Spleen (tissue), 11 donors: Measurements from ENCODE around the gene RABGAP1. TPM values are rescaled to one million over a fixed set of nuclear protein-coding genes. Genes with fewer than 3 reads are reported as not detected.

Experiments used
- DNase-seq: peaks from one replicate; pipeline ENCODE4 v3.0.0-alpha.2; 2020
- H3K27ac ChIP-seq, 8 donors: fragments of 200-600 bp; sonication (generic) in 7 of 8; 1 replicate in 4 of 8; 2 replicates in 4 of 8; pipeline versions ENCODE4 v1.5.0 to v1.8.0; 2016 to 2021; ENCODE audit warnings: inconsistent platforms in 4 of 8, mild to moderate bottlenecking in 4 of 8, moderate library complexity in 1 of 8
- H3K27me3 ChIP-seq, 7 donors: fragments of 200-600 bp; sonication (generic) in 6 of 7; replicated peaks in 1 of 7; 1 replicate in 4 of 7; 2 replicates in 3 of 7; pipeline versions ENCODE4 v1.5.0 to v1.8.0; 2016 to 2021; ENCODE audit warnings: inconsistent platforms in 3 of 7, mild to moderate bottlenecking in 1 of 7
- H3K36me3 ChIP-seq, 6 donors: fragments of 200-600 bp; sonication (generic) in 5 of 6; 1 replicate in 4 of 6; 2 replicates in 2 of 6; pipeline versions ENCODE4 v1.5.0 to v1.8.0; 2016 to 2021; ENCODE audit warnings: inconsistent platforms in 2 of 6
- H3K4me1 ChIP-seq, 6 donors: fragments of 200-600 bp; sonication (generic) in 5 of 6; 1 replicate in 3 of 6; 2 replicates in 3 of 6; pipeline versions ENCODE4 v1.5.0 to v1.8.0; 2016 to 2021; ENCODE audit warnings: inconsistent platforms in 3 of 6
- H3K4me3 ChIP-seq, 8 donors: fragments of 200-600 bp; sonication (generic) in 7 of 8; 1 replicate in 4 of 8; 2 replicates in 4 of 8; pipeline versions ENCODE4 v1.5.0 to v1.8.0; 2016 to 2021; ENCODE audit warnings: inconsistent platforms in 4 of 8, mild to moderate bottlenecking in 4 of 8, moderate library complexity in 2 of 8
- H3K9me3 ChIP-seq, 8 donors: fragments of 200-600 bp; sonication (generic) in 7 of 8; 1 replicate in 4 of 8; 2 replicates in 4 of 8; pipeline versions ENCODE4 v1.5.0 to v1.8.0; 2016 to 2021; ENCODE audit warnings: inconsistent platforms in 4 of 8
- CTCF ChIP-seq, 11 experiments: fragments of 200-600 bp in 7 of 11; fragments of 450-650 bp in 4 of 11; sonication (generic) in 4 of 11; IDR thresholded peaks in 8 of 11; conservative IDR thresholded peaks in 3 of 11; 1 replicate in 7 of 11; 2 replicates in 4 of 11; pipeline versions ENCODE4 v1.4.0 to v1.8.0; 2016 to 2021; ENCODE audit warnings: antibody characterized with exemption in 11 of 11, inconsistent platforms in 4 of 11, mild to moderate bottlenecking in 1 of 11
- POLR2A ChIP-seq, 3 donors: fragments of 450-650 bp; IDR thresholded peaks; one replicate each; pipeline ENCODE4 v1.5.1; 2017; ENCODE audit warnings: antibody characterized with exemption in 3 of 3, mild to moderate bottlenecking in 1 of 3
- POLR2AphosphoS5 ChIP-seq, 3 donors: sonication (generic); formaldehyde crosslinking; IDR thresholded peaks; one replicate each; pipeline ENCODE4 v1.5.1; 2017; ENCODE audit warnings: antibody characterized with exemption in 3 of 3
- WGBS, 5 donors: extraction: QIAGEN DNeasy Blood & Tissue Kit in 3 of 5; methylation state at CpG; one replicate each; pipeline versions ENCODE4 v1.1.5 to v1.1.7; 2013 to 2018; 5-methylcytosine and 5-hydroxymethylcytosine counted together
- intact Hi-C: fragments of 100-400 bp; cut with DNase I; formaldehyde crosslinking; loops from one replicate; pipeline ENCODE4 v1.15.0; 2023; ENCODE audit warnings: low total_unique reads
- polyA plus RNA-seq, 3 donors: library from polyadenylated mRNA; stranded (reverse); fragments of 200-250 nt; gene quantifications; one replicate each; pipeline ENCODE4 v1.2.1, GENCODE V29; 2013
- total RNA-seq, 7 donors: library from RNA; depleted of rRNA in 3 of 7; stranded (reverse); fragments of >200 nt in 3 of 7; fragmentation: NEBNext Ultra II Directional in 4 of 7; extraction: Animal tissue kit (Norgen Biotek cat#: 25700) in 4 of 7; gene quantifications; one replicate each; pipeline versions ENCODE4 v1.1.0 to v1.2.1, GENCODE V29; 2016 to 2021
- donor health status: healthy with polysubstance abuse.
- donor health status: DM: no; HTN: no; CAD: no; lungs with moderate emphysema.
- donor health status: DM: no; HTN: no; CAD: no.
- donor health status: Bipolar disorder and iron deficiency.
- donor health status: healthy.
- donor health status: DM: no; HTN: no; CAD: no.
- donor health status: DM: yes; HTN: yes; CAD: no.

RABGAP1 gene
- total and polyA plus RNA-seq, 10 donors: 7.4 to 65.7 (median 48.6) TPM

GRCh38 chr9:123062351-123063176 lies 121.7 kb downstream of the RABGAP1 start:
- TF ChIP-seq POLR2AphosphoS5 (IDR thresholded peaks at IDR 0.05) (no peak), CTCF (IDR thresholded peaks at IDR 0.05 in 8 of 11, conservative IDR thresholded peaks at IDR 0.05 in 3 of 11) (no peak), POLR2A (IDR thresholded peaks at IDR 0.05) (no peak)
- H3K9me3 ChIP-seq: no peaks in the 10 kb centered on the region
- H3K4me1 ChIP-seq: no peaks in the 10 kb centered on the region
- no peak overlapping the region for H3K4me3 ChIP-seq
- intact Hi-C loops: no loop called here
- no peak for DNase-seq
- peaks cover 0 to 51% (median 24%) of the 10 kb centered on the region in 6 donors for H3K36me3 ChIP-seq
- H3K27me3 ChIP-seq: no peaks in the 10 kb centered on the region
- 90 to 93% (median 93%) methylated on average over 7 of the region's 7 CpGs for WGBS, 5 donors
- no peak overlapping the region for H3K27ac ChIP-seq

- no peak for DNase-seq
- no peaks in the 10 kb centered on the region for H3K9me3 ChIP-seq
- intact Hi-C loops: no loop called here
- no peak for TF ChIP-seq POLR2A (IDR thresholded peaks at IDR 0.05)
- 69 to 82% (median 79%) methylated on average over 2 of the region's 2 CpGs for WGBS, 5 donors
- no peak overlapping the region for H3K27ac ChIP-seq
- H3K4me1 ChIP-seq: no peaks in the 10 kb centered on the region
- no peak overlapping the region for H3K4me3 ChIP-seq
- H3K36me3 ChIP-seq: peaks cover 0 to 57% (median 26%) of the 10 kb centered on the region in 6 donors
- no peaks in the 10 kb centered on the region for H3K27me3 ChIP-seq
Measured at GRCh38 chr9:123063177-123063598, 122.4 kb downstream of the RABGAP1 start.

GRCh38 chr9:123063896-123064295 lies 123.1 kb downstream of the RABGAP1 start:
- H3K27ac ChIP-seq: no peak overlapping the region
- H3K27me3 ChIP-seq: no peaks in the 10 kb centered on the region
- no peaks in the 10 kb centered on the region for H3K9me3 ChIP-seq

GRCh38 chr9:123064716-123065115 lies 123.9 kb downstream of the RABGAP1 start:
- Histone ChIP-seq H3K27me3 (no peaks in the 10 kb centered on the region), H3K9me3 (no peaks in the 10 kb centered on the region), H3K4me3 (no peak overlapping the region), H3K4me1 (no peaks in the 10 kb centered on the region), H3K36me3 (peaks cover 0 to 72% (median 26%) of the 10 kb centered on the region in 6 donors), H3K27ac (no peak overlapping the region)
- intact Hi-C loops: no loop called here
- DNase-seq: no peak
- TF ChIP-seq POLR2A (IDR thresholded peaks at IDR 0.05) (no peak), POLR2AphosphoS5 (IDR thresholded peaks at IDR 0.05) (no peak), CTCF (IDR thresholded peaks at IDR 0.05 in 8 of 11, conservative IDR thresholded peaks at IDR 0.05 in 3 of 11) (no peak)
- WGBS, 5 donors: 59 to 92% (median 90%) methylated on average over 2 of the region's 2 CpGs

More at GRCh38 chr9:123063896-123064295, 123.1 kb downstream of the RABGAP1 start:
- 95 to 97% (median 97%) methylated on average over 11 of the region's 11 CpGs for WGBS, 5 donors
- H3K4me3 ChIP-seq: no peak overlapping the region
- intact Hi-C loops: no loop called here
- TF ChIP-seq POLR2A (IDR thresholded peaks at IDR 0.05) (no peak), POLR2AphosphoS5 (IDR thresholded peaks at IDR 0.05) (no peak), CTCF (IDR thresholded peaks at IDR 0.05 in 8 of 11, conservative IDR thresholded peaks at IDR 0.05 in 3 of 11) (no peak)
- peaks cover 0 to 64% (median 26%) of the 10 kb centered on the region in 6 donors for H3K36me3 ChIP-seq
- H3K4me1 ChIP-seq: no peaks in the 10 kb centered on the region
- DNase-seq: no peak
